ENCODE results near the gene ANXA6.

- TF ChIP-seq CTCF (conservative IDR thresholded peaks at IDR 0.05; ENCODE audit: low read depth, low read length): no peak
- TF ChIP-seq EZH2 (IDR thresholded peaks at IDR 0.05; ENCODE audit: borderline replicate concordance, low read depth, low read length, poor library complexity, severe bottlenecking): no peak
Measured at GRCh38 chr5:151130922-151131891, 26.4 kb downstream of the ANXA6 start.

Data from A673 (cell line).